CD4-positive, alpha-beta T cell treated with Interleukin-15 for 1 hour (primary cell): Measurements from ENCODE around the gene AQP5.
"Not testable (repeated sequence)": the region's sequence is repeated elsewhere in the genome, so short reads cannot be mapped to it uniquely, and the experiment has no call there.

Experiments
- DNase-seq: peaks from one replicate; pipeline ENCODE4 v3.0.0-alpha.2; 2020

The AQP5 gene

DNA sequence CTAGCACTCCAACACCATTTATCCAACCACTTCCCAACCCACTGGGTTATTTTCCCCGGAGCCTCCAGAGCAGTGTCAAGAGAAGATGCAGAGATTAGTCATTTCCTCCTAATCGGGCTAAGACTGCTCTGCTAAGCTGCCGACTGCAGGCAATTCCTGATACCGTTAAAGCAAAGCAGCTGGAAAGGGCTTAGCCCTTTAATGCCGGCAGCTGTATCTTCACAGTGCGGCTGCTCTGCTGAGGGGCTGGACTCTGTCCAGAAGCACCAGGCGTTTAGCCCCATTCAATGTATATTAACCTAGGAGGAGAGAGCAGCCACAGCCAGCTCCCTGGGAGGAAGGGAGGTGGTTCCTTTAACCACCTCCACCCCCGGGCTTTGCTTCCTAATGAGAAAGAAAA, 22.2 kb downstream of the AQP5 start:
- DNase-seq, result no peak

DNA sequence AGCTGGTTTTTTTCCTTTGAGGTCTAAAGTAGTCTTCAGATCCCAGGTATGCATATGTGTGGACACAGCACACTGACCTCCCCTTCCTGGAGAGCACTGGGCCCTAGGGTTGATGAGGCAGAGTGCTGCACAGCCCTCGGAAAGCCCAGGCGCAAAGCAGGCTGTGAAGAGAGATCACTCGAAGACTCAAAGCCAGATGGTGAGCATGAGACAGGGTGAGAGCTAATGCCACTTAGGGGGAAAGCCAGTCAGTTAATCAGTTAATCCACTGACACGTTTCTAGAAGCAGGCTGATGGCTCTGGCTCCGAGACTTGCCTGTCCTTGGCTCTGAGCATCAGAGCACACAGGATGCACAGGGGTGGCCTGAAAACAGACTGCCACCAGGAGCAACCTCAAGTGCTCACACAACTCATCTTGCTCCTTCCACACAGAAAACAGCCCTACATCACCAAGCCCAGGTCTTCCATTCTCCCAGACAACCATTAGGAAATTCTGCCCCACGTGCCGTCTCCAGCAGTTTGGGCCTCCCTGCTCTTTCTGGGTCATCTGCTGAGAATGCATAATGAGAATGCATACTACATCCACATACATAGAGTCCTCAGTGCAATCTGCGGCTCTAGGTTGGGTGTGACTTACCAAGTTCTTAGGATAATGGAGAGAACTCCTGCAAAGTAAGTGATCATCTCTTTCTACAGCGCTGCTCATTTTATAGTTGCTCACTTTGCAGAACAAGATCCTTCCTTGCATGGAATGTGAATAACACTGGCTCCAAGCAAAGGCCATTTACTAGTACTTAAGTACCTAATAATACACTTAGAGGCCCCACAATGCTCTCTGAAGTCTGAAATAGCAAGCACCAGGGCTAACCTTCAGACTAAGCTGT, 23.0 kb downstream of the AQP5 start:
- DNase-seq, result no peak

DNA sequence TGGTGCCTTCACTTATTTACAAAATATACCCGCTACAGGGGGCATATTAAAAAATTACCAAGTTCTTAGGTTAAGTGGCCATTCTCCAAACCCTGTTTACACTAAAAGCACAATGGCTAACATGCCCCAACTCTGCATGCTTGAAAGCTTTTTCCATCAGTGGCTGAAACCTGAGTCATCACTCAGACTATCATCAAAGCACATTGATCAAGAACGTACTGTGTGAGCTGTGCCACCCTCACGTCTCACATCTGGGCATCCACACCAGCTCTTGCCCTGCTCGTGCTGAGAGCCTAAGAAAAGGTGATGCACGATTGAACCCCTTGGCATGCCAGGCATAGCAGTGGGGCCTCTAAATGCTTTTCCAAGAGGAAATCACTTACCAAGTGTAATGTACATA, 24.3 kb downstream of the AQP5 start:
- DNase-seq, result no peak

DNA sequence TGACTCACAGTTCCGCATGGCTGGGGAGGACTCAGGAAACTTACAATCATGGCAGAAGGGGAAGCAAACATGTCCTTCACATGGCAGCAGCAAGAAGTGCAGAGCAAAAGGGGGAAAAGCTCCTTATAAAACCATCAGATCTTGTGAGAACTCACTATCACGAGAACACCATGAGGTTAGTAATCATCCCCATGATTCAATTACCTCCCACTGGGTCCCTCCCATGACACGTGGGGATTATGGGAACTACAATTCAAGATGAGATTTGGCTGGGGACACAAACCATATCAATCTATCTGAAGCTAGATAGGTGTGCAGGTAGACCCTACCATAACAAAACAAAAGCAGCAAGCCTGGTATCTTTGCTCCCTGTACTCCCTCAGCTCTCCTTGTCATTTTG, 24.8 kb downstream of the AQP5 start:
- not testable (repeated sequence) for DNase-seq

DNA sequence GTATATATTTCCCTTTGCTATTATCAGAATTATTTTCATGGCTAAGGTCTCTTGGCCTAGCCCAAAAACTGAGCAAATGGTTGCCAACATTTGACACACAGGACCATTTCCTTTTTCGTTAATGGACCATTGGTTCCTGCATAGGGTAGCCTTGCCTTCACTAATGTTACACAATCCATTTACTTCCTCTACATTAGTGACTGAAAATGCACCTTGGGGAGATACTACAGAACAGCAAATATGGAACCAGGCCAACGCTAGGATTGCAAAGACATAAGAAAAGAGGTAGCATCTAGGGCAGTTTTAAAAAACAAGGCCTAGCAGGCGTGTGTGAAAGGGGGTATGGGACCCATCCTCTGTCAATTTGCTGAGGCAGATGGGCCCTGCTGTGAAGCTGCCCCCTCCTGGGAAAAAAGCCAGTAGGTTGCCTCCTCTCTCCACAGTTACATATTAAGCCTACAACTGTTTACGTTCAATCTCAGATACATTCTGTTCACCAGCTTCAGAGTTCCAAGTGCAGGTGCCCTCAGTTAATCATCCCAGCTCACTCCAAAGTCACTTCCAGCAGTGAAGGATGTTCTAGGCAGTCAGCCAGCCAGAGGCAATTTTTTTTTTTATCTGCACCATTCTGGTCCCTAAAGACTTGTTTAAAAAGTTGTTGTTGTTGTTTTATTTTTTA, 26.1 kb downstream of the AQP5 start:
- DNase-seq, result no peak

DNA sequence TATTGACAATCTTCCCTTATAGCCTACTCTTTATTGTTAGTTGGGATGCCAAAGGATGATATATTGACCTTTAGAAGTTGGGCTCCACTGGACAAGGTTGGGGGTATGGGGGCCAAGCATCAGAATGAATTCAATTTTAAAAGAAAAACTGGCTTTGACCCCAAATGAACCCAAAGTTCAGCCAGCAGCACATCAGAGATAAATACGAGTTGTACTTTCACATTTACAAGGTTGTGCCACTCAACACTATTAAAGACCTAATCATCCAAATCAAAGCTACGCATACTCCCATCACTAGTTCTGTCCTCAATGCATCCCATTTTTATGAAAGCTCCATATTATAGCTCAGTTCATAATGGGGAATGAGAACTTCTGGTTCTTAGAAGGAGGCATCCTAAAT, 27.7 kb downstream of the AQP5 start:
- DNase-seq, result not testable (repeated sequence)

DNA sequence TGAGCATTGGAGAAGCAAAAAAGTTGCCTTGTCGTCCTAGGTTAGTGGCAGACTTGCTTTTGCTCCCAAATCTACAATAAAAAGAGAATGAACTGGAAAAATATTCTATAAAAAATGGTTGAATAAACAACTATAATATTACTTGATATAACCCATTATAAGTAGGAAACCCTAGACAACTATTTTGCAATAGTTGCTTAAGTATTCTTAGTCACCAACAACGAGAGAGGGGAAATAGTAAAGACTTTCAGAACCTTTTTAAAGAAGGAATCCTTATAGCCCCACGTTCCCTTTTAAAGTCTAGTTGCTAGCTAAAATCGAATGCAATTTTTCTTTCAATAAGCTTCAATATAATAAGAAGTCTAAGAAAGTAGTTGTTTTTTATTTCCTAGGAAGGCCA, 28.6 kb downstream of the AQP5 start:
- DNase-seq, result no peak

DNA sequence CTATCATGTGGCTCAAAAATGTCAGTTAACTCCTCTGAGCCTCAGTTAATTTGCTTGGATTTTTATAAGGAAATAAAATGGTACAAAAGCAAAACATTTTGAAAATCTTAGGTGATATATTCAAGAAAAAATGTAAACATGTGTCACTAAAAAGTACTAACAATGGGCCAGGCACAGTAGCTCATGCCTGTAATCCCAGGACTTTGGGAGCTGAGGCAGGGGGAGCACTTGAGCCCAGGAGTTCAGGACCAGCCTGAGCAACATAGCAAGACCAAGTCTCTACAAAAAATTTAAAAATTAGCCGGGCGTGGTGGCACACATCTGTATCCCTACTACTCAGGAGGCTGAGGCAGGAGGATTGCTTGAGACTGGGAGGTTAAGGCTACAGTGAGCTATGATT, 36.8 kb downstream of the AQP5 start:
- DNase-seq, result no peak

DNA sequence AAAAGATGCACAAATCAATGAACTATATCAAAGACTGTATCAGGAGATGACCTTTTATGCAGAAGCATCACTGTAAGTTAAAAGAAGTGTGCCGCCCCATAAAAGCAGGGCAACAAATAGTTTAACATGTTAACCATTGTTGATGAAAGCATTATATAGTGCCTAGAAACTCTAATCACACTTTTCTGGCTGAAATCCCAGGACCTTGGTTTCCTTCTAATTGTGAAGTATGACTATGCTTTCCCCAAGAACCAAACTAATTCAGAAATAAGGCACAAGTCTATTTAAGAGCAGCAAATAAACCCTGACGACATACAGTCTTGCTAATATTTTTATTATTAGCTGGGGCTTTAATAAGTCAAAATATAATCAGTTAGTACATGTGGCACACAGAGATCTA, 41.9 kb downstream of the AQP5 start:
- DNase-seq, result no peak

DNA sequence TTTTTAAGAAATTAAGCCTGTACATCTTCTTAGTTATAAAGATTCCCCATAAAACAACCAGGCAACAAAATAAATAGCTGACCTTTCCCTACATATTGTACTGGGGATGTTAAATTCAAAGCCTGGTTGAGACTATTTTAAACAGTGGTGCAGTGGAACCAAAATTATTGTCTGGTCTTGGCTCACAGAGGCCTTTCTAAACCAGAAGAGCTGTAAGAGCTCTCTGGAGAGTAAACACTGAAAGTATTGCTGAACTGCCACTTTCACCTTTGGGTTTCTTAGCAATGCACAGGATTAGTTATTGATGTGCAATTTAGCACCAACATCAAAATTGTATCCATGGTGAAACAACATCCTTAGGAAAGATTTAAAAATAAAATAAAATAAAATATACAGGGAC, 43.0 kb downstream of the AQP5 start:
- no peak for DNase-seq

DNA sequence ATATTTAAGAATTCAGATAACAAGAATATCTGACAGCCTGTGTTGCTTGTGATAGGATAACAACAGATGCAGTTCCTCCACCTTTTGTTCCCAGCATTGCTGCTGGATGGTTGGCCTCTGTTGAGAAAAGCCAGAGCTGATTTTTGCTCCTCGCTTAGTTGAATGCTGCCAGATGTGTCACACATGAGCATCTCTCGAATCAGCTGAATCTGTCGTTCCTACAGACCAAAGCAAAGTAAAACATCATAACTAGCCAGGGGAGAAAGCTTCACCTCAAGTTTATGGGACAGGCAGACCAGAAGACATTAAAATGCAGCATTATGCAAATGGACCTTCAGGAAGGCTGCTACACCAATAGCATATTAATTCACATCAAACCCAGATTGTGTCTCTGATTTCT, 43.5 kb downstream of the AQP5 start:
- no peak for DNase-seq

DNA sequence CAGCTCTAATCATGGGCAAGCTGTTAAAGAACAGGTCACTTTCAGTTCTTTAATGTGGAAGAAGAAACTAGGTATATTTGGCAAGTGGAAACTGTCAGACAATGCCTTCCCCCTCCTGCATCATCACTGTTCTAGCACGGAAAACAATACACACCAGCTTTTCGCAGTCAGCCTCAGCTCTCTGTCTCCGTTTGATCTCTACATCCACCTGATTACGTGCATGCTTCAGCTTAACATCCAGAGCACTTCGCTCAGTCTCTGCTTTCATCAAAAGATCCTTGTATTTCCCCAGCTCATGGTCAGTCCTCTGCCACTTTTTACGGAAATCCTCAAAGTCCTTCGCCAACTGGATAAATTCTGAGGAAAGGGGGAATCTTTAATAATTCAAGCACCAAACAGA, 44.6 kb downstream of the AQP5 start:
- DNase-seq, result no peak

DNA sequence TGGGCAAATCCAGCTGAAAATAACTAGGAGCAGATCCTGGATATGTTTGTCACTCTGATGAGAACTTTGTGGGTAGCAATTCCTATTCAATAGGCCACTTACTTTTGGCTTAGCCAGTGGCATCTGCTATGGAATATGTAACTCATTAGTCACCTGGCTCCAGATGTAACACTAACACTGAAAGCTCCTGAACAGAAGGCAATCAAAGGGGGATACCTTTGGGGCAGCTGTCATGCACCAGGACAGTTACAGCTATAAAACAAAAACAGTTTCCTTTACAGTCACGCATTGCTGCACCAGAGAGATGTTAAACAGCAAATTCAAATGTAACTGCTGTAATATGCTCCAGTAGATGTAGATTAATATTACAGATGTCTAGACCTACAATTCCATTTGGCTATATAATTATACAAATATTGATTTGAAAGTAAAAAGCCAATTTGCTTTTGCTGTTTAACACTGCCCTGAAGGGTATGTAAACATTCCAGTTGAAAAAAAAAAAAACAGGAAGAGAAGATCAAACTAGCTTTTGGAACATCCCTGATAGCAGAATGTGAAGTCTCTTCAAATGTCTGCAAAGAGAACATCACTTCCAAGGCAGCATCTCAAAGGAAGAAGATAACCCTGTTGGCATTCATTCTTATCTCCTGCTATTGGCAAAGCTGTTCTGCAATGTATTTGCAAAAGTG, 45.2 kb downstream of the AQP5 start:
- no peak for DNase-seq

DNA sequence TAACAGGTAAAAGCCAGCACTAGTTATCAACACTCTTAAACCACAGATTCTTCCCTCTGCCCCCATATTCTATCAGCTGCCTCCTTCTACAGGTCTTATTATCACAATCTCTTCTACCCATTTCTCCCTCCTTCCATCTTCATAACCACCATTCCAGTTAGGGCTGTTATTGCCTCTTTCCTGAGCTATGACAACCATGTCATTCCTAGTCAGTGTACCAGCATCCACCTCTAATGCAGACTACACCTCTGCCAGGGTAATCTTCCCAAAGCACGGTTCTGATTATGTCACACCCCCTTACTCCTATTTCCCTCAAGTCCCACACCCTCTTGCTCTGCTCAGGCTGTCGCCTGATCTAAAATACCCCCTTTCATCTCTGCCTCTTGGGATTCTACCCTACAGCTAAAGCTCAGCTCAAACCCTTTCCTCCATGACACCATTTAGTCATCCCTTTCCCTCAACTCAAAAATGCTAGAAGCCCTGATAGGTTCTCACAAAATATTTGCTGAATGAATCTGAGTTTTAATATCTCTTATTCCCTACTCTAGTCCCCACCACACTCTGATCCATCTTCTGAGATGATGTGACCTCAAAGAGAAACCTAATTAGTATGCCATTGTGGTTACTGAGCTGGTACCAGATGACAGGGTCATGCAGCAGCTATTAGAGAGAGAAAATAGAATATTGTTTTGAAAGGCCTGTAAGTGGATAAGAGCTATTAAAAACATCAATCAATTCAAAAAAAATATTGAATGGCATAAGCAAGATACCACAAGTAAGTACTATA, 51.9 kb downstream of the AQP5 start:
- no peak for DNase-seq

DNA sequence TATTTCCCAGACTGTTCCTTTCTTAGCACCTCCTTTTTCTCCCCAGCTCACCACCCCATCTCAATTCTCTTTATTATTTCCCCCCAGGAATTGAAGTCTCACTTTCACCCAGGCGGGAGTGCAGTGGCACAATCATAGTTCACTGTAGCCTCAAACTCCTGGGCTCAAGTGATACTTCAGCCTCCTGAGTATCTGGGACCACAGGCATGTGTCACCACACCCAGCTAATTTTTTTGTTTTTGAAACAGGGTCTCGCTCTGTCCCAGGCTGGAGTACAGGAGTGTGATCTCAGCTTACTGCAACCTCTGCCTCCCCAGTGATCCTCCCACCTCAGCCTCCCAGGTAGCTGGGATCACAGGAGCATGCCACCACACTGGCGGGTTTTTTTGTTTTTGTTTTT, 52.7 kb downstream of the AQP5 start:
- no peak for DNase-seq
